ENCODE data around the gene CENPF. TPM values are rescaled to one million over a fixed set of nuclear protein-coding genes. Genes with fewer than 3 reads are reported as not detected.

CENPF gene
- total RNA-seq, 2 experiments from 2014 or later, result 110 to 173 TPM

- H4K20me1 ChIP-seq (ENCODE audit: insufficient read depth, low read length), result no peaks in the 10 kb centered on the region
- no peaks in the 10 kb centered on the region for H3K4me1 ChIP-seq (ENCODE audit: insufficient read depth, low read length, poor library complexity, severe bottlenecking)
- H3K4me2 ChIP-seq (ENCODE audit: low read length), result no peak overlapping the region
- POLR2A ChIA-PET, result no interaction called here
- no peaks in the 10 kb centered on the region for H3K36me3 ChIP-seq (ENCODE audit: insufficient read depth, low read length)
- H3K4me3 ChIP-seq (ENCODE audit: low read depth, low read length, poor library complexity, severe bottlenecking), result no peak overlapping the region
- H3K9me2 ChIP-seq (ENCODE audit: insufficient read depth, low read length), result no peaks in the 10 kb centered on the region
- BruUV-seq (replicated peaks), result no TSS peak
- no peaks in the 10 kb centered on the region for H3K9me3 ChIP-seq (ENCODE audit: low read length)
- H2AFZ ChIP-seq (ENCODE audit: low read length), result no peak overlapping the region
- intact Hi-C loops (cut with micrococcal nuclease; ENCODE audit: unreplicated experiment), result no loop called here
- H3K79me2 ChIP-seq (ENCODE audit: insufficient read depth, low read depth, low read length), result no peaks in the 10 kb centered on the region
- CTCF ChIA-PET (ENCODE audit: unreplicated experiment), result no interaction called here
- no peak for DNase-seq (ENCODE audit: low spot score)
- TF ChIP-seq EZH2phosphoT487 (IDR thresholded peaks at IDR 0.05; ENCODE audit: borderline replicate concordance, low read depth, low read length), result no peak
- TF ChIP-seq CTCF (conservative IDR thresholded peaks at IDR 0.05; ENCODE audit: low read length), result no peak
- H3K27ac ChIP-seq (ENCODE audit: low read depth, low read length, poor library complexity, severe bottlenecking), result no peak overlapping the region
Observed at GRCh38 chr1:214700437-214700836, 97.4 kb downstream of the CENPF start.

GRCh38 chr1:214702556-214702955 is 99.6 kb downstream of the CENPF start:
- no peak overlapping the region for H2AFZ ChIP-seq (ENCODE audit: low read length)
- no peak overlapping the region for H3K4me3 ChIP-seq (ENCODE audit: low read depth, low read length, poor library complexity, severe bottlenecking)
- no peaks in the 10 kb centered on the region for H3K9me3 ChIP-seq (ENCODE audit: low read length)
- H3K36me3 ChIP-seq (ENCODE audit: insufficient read depth, low read length), result no peaks in the 10 kb centered on the region
- ChIA-PET POLR2A (no interaction called here), CTCF (ENCODE audit: unreplicated experiment) (no interaction called here)
- no peak overlapping the region for H3K27ac ChIP-seq (ENCODE audit: low read depth, low read length, poor library complexity, severe bottlenecking)
- H4K20me1 ChIP-seq (ENCODE audit: insufficient read depth, low read length), result no peaks in the 10 kb centered on the region
- no peaks in the 10 kb centered on the region for H3K4me1 ChIP-seq (ENCODE audit: insufficient read depth, low read length, poor library complexity, severe bottlenecking)
- H3K9me2 ChIP-seq (ENCODE audit: insufficient read depth, low read length), result no peaks in the 10 kb centered on the region
- intact Hi-C loops (cut with micrococcal nuclease; ENCODE audit: unreplicated experiment), result no loop called here
- no peak overlapping the region for H3K4me2 ChIP-seq (ENCODE audit: low read length)
- no peak for DNase-seq (ENCODE audit: low spot score)
- no TSS peak for BruUV-seq (replicated peaks)
- H3K79me2 ChIP-seq (ENCODE audit: insufficient read depth, low read depth, low read length), result no peaks in the 10 kb centered on the region
- TF ChIP-seq EZH2phosphoT487 (IDR thresholded peaks at IDR 0.05; ENCODE audit: borderline replicate concordance, low read depth, low read length) (no peak), CTCF (conservative IDR thresholded peaks at IDR 0.05; ENCODE audit: low read length) (no peak)

- intact Hi-C loops (cut with micrococcal nuclease; ENCODE audit: unreplicated experiment), result no loop called here
- Histone ChIP-seq H3K4me2 (ENCODE audit: low read length) (no peak overlapping the region), H3K36me3 (ENCODE audit: insufficient read depth, low read length) (no peaks in the 10 kb centered on the region), H3K27ac (ENCODE audit: low read depth, low read length, poor library complexity, severe bottlenecking) (no peak overlapping the region), H2AFZ (ENCODE audit: low read length) (no peak overlapping the region), H3K9me3 (ENCODE audit: low read length) (no peaks in the 10 kb centered on the region), H3K4me1 (ENCODE audit: insufficient read depth, low read length, poor library complexity, severe bottlenecking) (no peaks in the 10 kb centered on the region), H4K20me1 (ENCODE audit: insufficient read depth, low read length) (no peaks in the 10 kb centered on the region), H3K4me3 (ENCODE audit: low read depth, low read length, poor library complexity, severe bottlenecking) (no peak overlapping the region), H3K79me2 (ENCODE audit: insufficient read depth, low read depth, low read length) (no peaks in the 10 kb centered on the region), H3K9me2 (ENCODE audit: insufficient read depth, low read length) (no peaks in the 10 kb centered on the region)
- TF ChIP-seq EZH2phosphoT487 (IDR thresholded peaks at IDR 0.05; ENCODE audit: borderline replicate concordance, low read depth, low read length) (no peak), CTCF (conservative IDR thresholded peaks at IDR 0.05; ENCODE audit: low read length) (no peak)
- ChIA-PET POLR2A (no interaction called here), CTCF (ENCODE audit: unreplicated experiment) (no interaction called here)
- no TSS peak for BruUV-seq (replicated peaks)
- DNase-seq (ENCODE audit: low spot score), result no peak
Observed at GRCh38 chr1:214707306-214708087, 104.5 kb downstream of the CENPF start.

All from OCI-LY7 (cell line).